ENCODE data around the gene SORBS1. TPM values are rescaled to one million over a fixed set of nuclear protein-coding genes. Genes with fewer than 3 reads are reported as not detected.

SORBS1 gene
- total and polyA plus RNA-seq, 2 of the 13 experiments (the other 11 are each of a cell fraction or from before 2014, with no cell fraction given) = 16.8 to 39.8 TPM

- CTCF ChIA-PET (ENCODE audit: low intra/inter-chr PET ratio, low total read pairs) = no interaction called here
- no peak for FAIRE-seq
- TF ChIP-seq ZNF205 (CRISPR knock-in tag; IDR thresholded peaks at IDR 0.05) (no peak), ATF7-NPFF (CRISPR knock-in tag; IDR thresholded peaks at IDR 0.05; ENCODE audit: low read depth) (no peak), ZUFSP (CRISPR knock-in tag; IDR thresholded peaks at IDR 0.05; ENCODE audit: borderline replicate concordance) (no peak), PHF21A (CRISPR knock-in tag; IDR thresholded peaks at IDR 0.05) (no peak), ZNF207 (IDR thresholded peaks at IDR 0.05; ENCODE audit: borderline replicate concordance) (no peak), NCOA1 (CRISPR knock-in tag; IDR thresholded peaks at IDR 0.05) (no peak), ZNF546 (CRISPR knock-in tag; conservative IDR thresholded peaks at IDR 0.05) (no peak), SKI (IDR thresholded peaks at IDR 0.05; ENCODE audit: partially characterized antibody) (no peak), ZNF704 (CRISPR knock-in tag; IDR thresholded peaks at IDR 0.05; ENCODE audit: borderline replicate concordance) (no peak), HNF1B (CRISPR knock-in tag; IDR thresholded peaks at IDR 0.05) (no peak), SOX13 (IDR thresholded peaks at IDR 0.05) (peak; percentile 50), SOX13 (CRISPR knock-in tag; conservative IDR thresholded peaks at IDR 0.05 in 1 of 2, IDR thresholded peaks at IDR 0.05 in 1 of 2) (peak in 1 of 2 experiments; percentile 92; a peak in 2 of 4 replicates), ZNF276 (CRISPR knock-in tag; IDR thresholded peaks at IDR 0.05; ENCODE audit: low read depth) (no peak), ZNF280B (CRISPR knock-in tag; IDR thresholded peaks at IDR 0.05; ENCODE audit: borderline replicate concordance) (no peak), ZNF367 (CRISPR knock-in tag; IDR thresholded peaks at IDR 0.05; ENCODE audit: borderline replicate concordance) (no peak), ZNF766 (CRISPR knock-in tag; IDR thresholded peaks at IDR 0.05; ENCODE audit: borderline replicate concordance) (no peak), RXRA (CRISPR knock-in tag; IDR thresholded peaks at IDR 0.05) (peak; percentile 24; the same call in 1 of the 2 replicates), NRL (CRISPR knock-in tag; IDR thresholded peaks at IDR 0.05; ENCODE audit: borderline replicate concordance) (no peak)
Measured at GRCh38 chr10:95304463-95304862, 256.7 kb downstream of the SORBS1 start.

More at GRCh38 chr10:95304463-95304862, 256.7 kb downstream of the SORBS1 start:
- Histone ChIP-seq H3K79me2 (ENCODE audit: insufficient read depth, low read length) (no peaks in the 10 kb centered on the region), H3K4me2 (ENCODE audit: low read depth, low read length) (peak overlapping the region; percentile 34), H3K4me3 (replicated peaks in 1 of 3; ENCODE audit: insufficient read depth in 1 of 3, low read depth in 2 of 3, low read length in 3 of 3) (no peak overlapping the region), H4K20me1 (ENCODE audit: insufficient read depth, low read length) (no peaks in the 10 kb centered on the region), H2AFZ (ENCODE audit: low read length) (no peak overlapping the region), H3K27me3 (ENCODE audit: control insufficient read depth in 1 of 2, insufficient read depth in 2 of 2, low read length in 2 of 2) (no peaks in the 10 kb centered on the region), H3K9ac (ENCODE audit: insufficient read depth, low read depth, low read length) (no peak overlapping the region), H3K36me3 (replicated peaks in 1 of 2; ENCODE audit: control insufficient read depth in 1 of 2, insufficient read depth in 2 of 2, low read length in 2 of 2) (no peaks in the 10 kb centered on the region), H3K4me1 (ENCODE audit: insufficient read depth, low read length) (peaks cover 48% of the 10 kb centered on the region), H3K9me3 (ENCODE audit: low read length) (no peaks in the 10 kb centered on the region), H3K27ac (ENCODE audit: extremely low read length, insufficient read depth, low read length) (no peak overlapping the region)
- ATAC-seq (no peak), DNase-seq (ENCODE audit: low spot score) (no peak)
- intact Hi-C loops (cut with micrococcal nuclease; ENCODE audit: unreplicated experiment) = no loop called here
- 35% methylated on average over 4 of the region's 4 CpGs for WGBS (ENCODE audit: low lambda C conversion rate)
- POLR2A ChIA-PET = no interaction called here
- in situ Hi-C loops (cut with HindIII; ENCODE audit: extremely low pct_ligation_motif_present, low pct_unique_long_range_greater_than_20kb) = no loop called here
- no TSS peak for BruUV-seq (replicated peaks)
